HepG2 (cell line): ENCODE data around the gene NDUFAF8. TPM values are rescaled to one million over a fixed set of nuclear protein-coding genes. Genes with fewer than 3 reads are reported as not detected.

Experiments
- BRD4 ChIP-seq: sonication (generic); formaldehyde crosslinking; IDR thresholded peaks from 2 replicates; pipeline ENCODE4 v1.4.0; 2020; ENCODE audit warnings: missing genetic modification reagents
- CBFB ChIP-seq: sonication (generic); formaldehyde crosslinking; IDR thresholded peaks from 2 replicates; pipeline ENCODE4 v1.4.0; 2020; ENCODE audit warnings: missing genetic modification reagents
- ELF1 ChIP-seq: sonication (generic); formaldehyde crosslinking; IDR thresholded peaks from 2 replicates; pipeline ENCODE4 v1.4.0; 2020; ENCODE audit warnings: missing genetic modification reagents
- EP300 ChIP-seq, 3 experiments: sonication (generic) in 1 of 3; formaldehyde crosslinking in 1 of 3; IDR thresholded peaks; 2 replicates each; pipeline versions ENCODE4 v1.5.1 to v1.6.1; 2011 to 2020; ENCODE audit warnings: low read depth in 2 of 3, low read length in 2 of 3, borderline replicate concordance in 1 of 3, improper control_type of control experiment in 1 of 3, mild to moderate bottlenecking in 1 of 3, missing genetic modification reagents in 1 of 3, moderate library complexity in 1 of 3
- FOXA1 ChIP-seq, 2 experiments: fragments of 450-650 bp in 1 of 2; sonication (generic) in 1 of 2; formaldehyde crosslinking in 1 of 2; IDR thresholded peaks; 2 replicates each; pipeline versions ENCODE4 v1.4.0 to v1.6.1; 2016 to 2020; ENCODE audit warnings: missing genetic modification reagents in 1 of 2
- GABPA ChIP-seq, 2 experiments: IDR thresholded peaks; 2 replicates each; pipeline ENCODE4 v1.6.1; 2011 to 2016; ENCODE audit warnings: low read depth in 2 of 2, low read length in 1 of 2, missing biosample characterization in 1 of 2, missing genetic modification characterization in 1 of 2
- HIVEP1 ChIP-seq: sonication (generic); formaldehyde crosslinking; IDR thresholded peaks from 2 replicates; pipeline ENCODE4 v1.4.0; 2020; ENCODE audit warnings: mild to moderate bottlenecking, missing genetic modification reagents
- HNF4A ChIP-seq: sonication (generic); formaldehyde crosslinking; IDR thresholded peaks from 2 replicates; pipeline ENCODE4 v1.4.0; 2020; ENCODE audit warnings: missing genetic modification reagents
- KDM2A ChIP-seq: sonication (generic); formaldehyde crosslinking; IDR thresholded peaks from 2 replicates; pipeline ENCODE4 v1.4.0; 2020; ENCODE audit warnings: low read depth, missing genetic modification reagents, borderline replicate concordance
- TAF15 ChIP-seq: fragments of 200-400 bp; formaldehyde crosslinking; IDR thresholded peaks from one replicate; pipeline ENCODE4 v1.6.1; 2018; ENCODE audit warnings: mild to moderate bottlenecking, low read depth, low read length; ENCODE audit not compliant: poor library complexity, severe bottlenecking
- TEAD2 ChIP-seq: sonication (generic); formaldehyde crosslinking; IDR thresholded peaks from 2 replicates; pipeline ENCODE4 v1.9.0; 2021; ENCODE audit warnings: missing genetic modification reagents
- TERF1 ChIP-seq: sonication (generic); formaldehyde crosslinking; IDR thresholded peaks from 2 replicates; pipeline ENCODE4 v1.8.0; 2022; ENCODE audit warnings: mild to moderate bottlenecking, missing genetic modification reagents, moderate library complexity
- TRIM22 ChIP-seq: fragments of 450-650 bp; IDR thresholded peaks from 2 replicates; pipeline ENCODE4 v1.6.1; 2017
- ZIK1 ChIP-seq: sonication (generic); formaldehyde crosslinking; IDR thresholded peaks from 2 replicates; pipeline ENCODE4 v1.5.0; 2020; ENCODE audit warnings: mild to moderate bottlenecking, low read depth, missing genetic modification reagents, borderline replicate concordance
- ZNF138 ChIP-seq: sonication (generic); formaldehyde crosslinking; IDR thresholded peaks from 2 replicates; pipeline ENCODE4 v1.5.0; 2020; ENCODE audit warnings: mild to moderate bottlenecking, low read depth, missing genetic modification reagents
- ZNF207 ChIP-seq: fragments of 450-650 bp; IDR thresholded peaks from 2 replicates; pipeline ENCODE4 v1.6.1; 2016; ENCODE audit warnings: antibody characterized with exemption, borderline replicate concordance
- ZNF225 ChIP-seq: sonication (generic); formaldehyde crosslinking; IDR thresholded peaks from 2 replicates; pipeline ENCODE4 v1.4.0; 2020; ENCODE audit warnings: mild to moderate bottlenecking, missing genetic modification reagents
- ZNF256 ChIP-seq: sonication (generic); formaldehyde crosslinking; conservative IDR thresholded peaks from 2 replicates; pipeline ENCODE4 v1.4.0; 2020; ENCODE audit warnings: missing genetic modification reagents
- ZNF790 ChIP-seq: sonication (generic); formaldehyde crosslinking; IDR thresholded peaks from 2 replicates; pipeline ENCODE4 v1.8.0; 2022; ENCODE audit warnings: missing genetic modification reagents, mild to moderate bottlenecking, borderline replicate concordance
- polyA plus RNA-seq, 8 experiments: library from polyadenylated mRNA; depleted of rRNA in 3 of 8; stranded (reverse) in 7 of 8; unstranded in 1 of 8; fragments of >200 nt; fragmentation: Illumina TruSeq in 4 of 8; extraction: Trizol in 4 of 8; gene quantifications; 2 replicates each; pipeline versions ENCODE4 v1.2.1 to v1.2.3, GENCODE V29; 2011 to 2016; ENCODE audit warnings: low read depth in 4 of 8, missing spikeins in 1 of 8, mixed read lengths in 1 of 8; ENCODE audit not compliant: insufficient read depth in 1 of 8
- total RNA-seq, 5 experiments: library from RNA; depleted of rRNA; stranded (reverse); fragments of >200 nt; fragmentation: Illumina TruSeq; extraction: Trizol; gene quantifications; 2 replicates each; pipeline ENCODE4 v1.2.3, GENCODE V29; 2016; ENCODE audit warnings: low read depth in 1 of 5
- TF ChIP-seq, protein P1 (sequence below): sonication (generic); formaldehyde crosslinking; IDR thresholded peaks from 2 replicates; pipeline ENCODE4 v1.5.0; 2020; ENCODE audit warnings: mild to moderate bottlenecking, missing genetic modification reagents, moderate library complexity
- TF ChIP-seq, protein P2 (sequence below): IDR thresholded peaks from 2 replicates; pipeline ENCODE4 v1.6.1; 2012; ENCODE audit warnings: low read depth, low read length, improper control_type of control experiment

The NDUFAF8 gene
- total and polyA plus RNA-seq, 2 of the 13 experiments (the other 11 are each of a cell fraction or from before 2014, with no cell fraction given) = 75.6 to 233 TPM

GRCh38 chr17:81241648-81242420 lies 2.7 kb downstream of the NDUFAF8 start (continued):
- TF ChIP-seq ZNF207 (no peak), ZNF225 (CRISPR knock-in tag) (0 out of 2 replicates have a peak, but pooled peaks have one; percentile 34), ELF1 (CRISPR knock-in tag) (no peak), ZNF256 (CRISPR knock-in tag) (no peak), TERF1 (no peak), GABPA (IDR thresholded peaks at IDR 0.05; ENCODE audit: low read depth, low read length) (no peak), GABPA (CRISPR knock-in tag; IDR thresholded peaks at IDR 0.05; ENCODE audit: low read depth) (no peak), CBFB (CRISPR knock-in tag) (no peak), BRD4 (CRISPR knock-in tag) (no peak), KDM2A (peak; percentile 66; the same call in 1 of the 2 replicates), HIVEP1 (CRISPR knock-in tag) (0 out of 2 replicates have a peak, but pooled peaks have one; percentile 3), TEAD2 (CRISPR knock-in tag) (no peak), ZNF790 (CRISPR knock-in tag) (no peak), TRIM22 (no peak), EP300 (IDR thresholded peaks at IDR 0.05; ENCODE audit: low read depth in 2 of 2, low read length in 2 of 2) (no peak), EP300 (CRISPR knock-in tag; IDR thresholded peaks at IDR 0.05; ENCODE audit: borderline replicate concordance) (no peak; the same call in 1 of the 2 replicates), ZIK1 (no peak), TAF15 (peak; percentile 78), FOXA1 (IDR thresholded peaks at IDR 0.05) (no peak), FOXA1 (CRISPR knock-in tag; IDR thresholded peaks at IDR 0.05) (no peak), HNF4A (CRISPR knock-in tag) (no peak), ZNF138 (no peak)
- TF ChIP-seq, protein P1, sequence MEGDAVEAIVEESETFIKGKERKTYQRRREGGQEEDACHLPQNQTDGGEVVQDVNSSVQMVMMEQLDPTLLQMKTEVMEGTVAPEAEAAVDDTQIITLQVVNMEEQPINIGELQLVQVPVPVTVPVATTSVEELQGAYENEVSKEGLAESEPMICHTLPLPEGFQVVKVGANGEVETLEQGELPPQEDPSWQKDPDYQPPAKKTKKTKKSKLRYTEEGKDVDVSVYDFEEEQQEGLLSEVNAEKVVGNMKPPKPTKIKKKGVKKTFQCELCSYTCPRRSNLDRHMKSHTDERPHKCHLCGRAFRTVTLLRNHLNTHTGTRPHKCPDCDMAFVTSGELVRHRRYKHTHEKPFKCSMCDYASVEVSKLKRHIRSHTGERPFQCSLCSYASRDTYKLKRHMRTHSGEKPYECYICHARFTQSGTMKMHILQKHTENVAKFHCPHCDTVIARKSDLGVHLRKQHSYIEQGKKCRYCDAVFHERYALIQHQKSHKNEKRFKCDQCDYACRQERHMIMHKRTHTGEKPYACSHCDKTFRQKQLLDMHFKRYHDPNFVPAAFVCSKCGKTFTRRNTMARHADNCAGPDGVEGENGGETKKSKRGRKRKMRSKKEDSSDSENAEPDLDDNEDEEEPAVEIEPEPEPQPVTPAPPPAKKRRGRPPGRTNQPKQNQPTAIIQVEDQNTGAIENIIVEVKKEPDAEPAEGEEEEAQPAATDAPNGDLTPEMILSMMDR (CRISPR knock-in tag) = peak; percentile 97
- TF ChIP-seq, protein P2, sequence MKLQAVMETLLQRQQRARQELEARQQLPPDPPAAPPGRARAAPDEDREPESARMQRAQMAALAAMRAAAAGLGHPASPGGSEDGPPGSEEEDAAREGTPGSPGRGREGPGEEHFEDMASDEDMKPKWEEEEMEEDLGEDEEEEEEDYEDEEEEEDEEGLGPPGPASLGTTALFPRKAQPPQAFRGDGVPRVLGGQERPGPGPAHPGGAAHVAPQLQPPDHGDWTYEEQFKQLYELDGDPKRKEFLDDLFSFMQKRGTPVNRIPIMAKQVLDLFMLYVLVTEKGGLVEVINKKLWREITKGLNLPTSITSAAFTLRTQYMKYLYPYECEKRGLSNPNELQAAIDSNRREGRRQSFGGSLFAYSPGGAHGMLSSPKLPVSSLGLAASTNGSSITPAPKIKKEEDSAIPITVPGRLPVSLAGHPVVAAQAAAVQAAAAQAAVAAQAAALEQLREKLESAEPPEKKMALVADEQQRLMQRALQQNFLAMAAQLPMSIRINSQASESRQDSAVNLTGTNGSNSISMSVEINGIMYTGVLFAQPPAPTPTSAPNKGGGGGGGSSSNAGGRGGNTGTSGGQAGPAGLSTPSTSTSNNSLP = no peak
